HG03457 (cell line): ENCODE results near the gene ABCC1.
"Not testable (repeated sequence)": the region's sequence is repeated elsewhere in the genome, so short reads cannot be mapped to it uniquely, and the experiment has no call there.

Experiments used
- ATAC-seq: cut with Tn5 transposase; IDR thresholded peaks from one replicate; pipeline ENCODE4 v1.9.1; 2021; ENCODE audit warnings: moderate number of reproducible peaks; ENCODE audit not compliant: unreplicated experiment

ABCC1 gene

GRCh38 chr16:16148755-16149154, 199.3 kb downstream of the ABCC1 start:
- no peak for ATAC-seq

- ATAC-seq = no peak
Measured at GRCh38 chr16:16149710-16150116, 200.3 kb downstream of the ABCC1 start.

- no peak for ATAC-seq
Measured at GRCh38 chr16:16150117-16150877, 200.9 kb downstream of the ABCC1 start.

GRCh38 chr16:16150878-16151152, 201.4 kb downstream of the ABCC1 start:
- ATAC-seq = no peak

- no peak for ATAC-seq
Measured at GRCh38 chr16:16151315-16151714, 201.9 kb downstream of the ABCC1 start.

GRCh38 chr16:16153000-16153399, 203.6 kb downstream of the ABCC1 start:
- not testable (repeated sequence) for ATAC-seq

- no peak for ATAC-seq
Measured at GRCh38 chr16:16154281-16154951, 205.0 kb downstream of the ABCC1 start.

GRCh38 chr16:16155234-16155633, 205.8 kb downstream of the ABCC1 start:
- no peak for ATAC-seq

- ATAC-seq = no peak
Measured at GRCh38 chr16:16157166-16157565, 207.8 kb downstream of the ABCC1 start.

- no peak for ATAC-seq
Measured at GRCh38 chr16:16158082-16158658, 208.8 kb downstream of the ABCC1 start.

- no peak for ATAC-seq
Measured at GRCh38 chr16:16158741-16159374, 209.4 kb downstream of the ABCC1 start.

- ATAC-seq = no peak
Measured at GRCh38 chr16:16159662-16160061, 210.2 kb downstream of the ABCC1 start.

GRCh38 chr16:16161319-16161718, 211.9 kb downstream of the ABCC1 start:
- ATAC-seq = no peak

- not testable (repeated sequence) for ATAC-seq
Measured at GRCh38 chr16:16161840-16162239, 212.4 kb downstream of the ABCC1 start.

GRCh38 chr16:16162591-16162990, 213.2 kb downstream of the ABCC1 start:
- no peak for ATAC-seq

- no peak for ATAC-seq
Measured at GRCh38 chr16:16163109-16163508, 213.7 kb downstream of the ABCC1 start.

GRCh38 chr16:16163571-16163970, 214.2 kb downstream of the ABCC1 start:
- ATAC-seq = no peak

- ATAC-seq = no peak
Measured at GRCh38 chr16:16164243-16164642, 214.8 kb downstream of the ABCC1 start.

- ATAC-seq = no peak
Measured at GRCh38 chr16:16166085-16166484, 216.7 kb downstream of the ABCC1 start.

GRCh38 chr16:16166949-16167348, 217.5 kb downstream of the ABCC1 start:
- no peak for ATAC-seq

- ATAC-seq = no peak
Measured at GRCh38 chr16:16167927-16168326, 218.5 kb downstream of the ABCC1 start.

- no peak for ATAC-seq
Measured at GRCh38 chr16:16168431-16168830, 219.0 kb downstream of the ABCC1 start.
